GM19455 (cell line): ENCODE results near the gene ATP6V0D1.
"Not testable (repeated sequence)": the region's sequence is repeated elsewhere in the genome, so short reads cannot be mapped to it uniquely, and the experiment has no call there.

ENCODE experiments used
- ATAC-seq: cut with Tn5 transposase; IDR thresholded peaks from one replicate; pipeline ENCODE4 v1.9.1; 2021; ENCODE audit not compliant: unreplicated experiment

ATP6V0D1 gene

GRCh38 chr16:67504031-67505021, 23.4 kb upstream of the ATP6V0D1 start:
- no peak for ATAC-seq

- ATAC-seq, result no peak
Observed at GRCh38 chr16:67499106-67499505, 18.1 kb upstream of the ATP6V0D1 start.

- ATAC-seq, result no peak
Observed at GRCh38 chr16:67490335-67491096, 9.6 kb upstream of the ATP6V0D1 start.

- no peak for ATAC-seq
Observed at GRCh38 chr16:67489401-67490083, 8.6 kb upstream of the ATP6V0D1 start.

GRCh38 chr16:67487561-67487960, 6.6 kb upstream of the ATP6V0D1 start:
- ATAC-seq, result not testable (repeated sequence)

- ATAC-seq, result no peak
Observed at GRCh38 chr16:67486805-67487204, 5.8 kb upstream of the ATP6V0D1 start.

- no peak for ATAC-seq
Observed at GRCh38 chr16:67483731-67484525, 3.0 kb upstream of the ATP6V0D1 start.

- no peak for ATAC-seq
Observed at GRCh38 chr16:67483150-67483549, 2.2 kb upstream of the ATP6V0D1 start, which contains the start of gene AGRP. Gene AGRP (minus strand): TSS chr16:67483547. CDS start chr16:67483398, 149 bp downstream.

GRCh38 chr16:67482233-67482924, 1.4 kb upstream of the ATP6V0D1 start:
- no peak for ATAC-seq

GRCh38 chr16:67481561-67482232, 740 bp upstream of the ATP6V0D1 start:
- ATAC-seq, result no peak

GRCh38 chr16:67477960-67478554, 2.9 kb downstream of the ATP6V0D1 start:
- ATAC-seq, result no peak

GRCh38 chr16:67474551-67475455, 6.2 kb downstream of the ATP6V0D1 start:
- no peak for ATAC-seq

GRCh38 chr16:67471758-67472384, 9.1 kb downstream of the ATP6V0D1 start:
- ATAC-seq, result no peak

- no peak for ATAC-seq
Observed at GRCh38 chr16:67470359-67470758, 10.6 kb downstream of the ATP6V0D1 start.

- ATAC-seq, result no peak
Observed at GRCh38 chr16:67468731-67469130, 12.2 kb downstream of the ATP6V0D1 start.

GRCh38 chr16:67466581-67466980, 14.4 kb downstream of the ATP6V0D1 start:
- ATAC-seq, result no peak

- ATAC-seq, result no peak
Observed at GRCh38 chr16:67464565-67464964, 16.4 kb downstream of the ATP6V0D1 start.
